Stimulated activated CD4-positive, alpha-beta T cell treated with anti-CD3 and anti-CD28 coated beads, Interleukin-1b, Interleukin-23, amount 100 ng/mL, for 1 hour (primary cell): ENCODE results near the gene CHCHD1.
"Not testable (repeated sequence)": the region's sequence is repeated elsewhere in the genome, so short reads cannot be mapped to it uniquely, and the experiment has no call there.

ENCODE experiments used
- DNase-seq, 2 donors: peaks; one replicate each; pipeline ENCODE4 v3.0.0-alpha.2; 2020; ENCODE audit warnings: low read depth in 2 of 2

The CHCHD1 gene

GRCh38 chr10:73791871-73792400, 10.1 kb downstream of the CHCHD1 start:
- DNase-seq, result no peak

GRCh38 chr10:73793456-73793855, 11.6 kb downstream of the CHCHD1 start:
- DNase-seq, result no peak

- DNase-seq, result not testable (repeated sequence)
Measured at GRCh38 chr10:73795491-73795890, 13.6 kb downstream of the CHCHD1 start.

- not testable (repeated sequence) for DNase-seq
Measured at GRCh38 chr10:73796035-73796434, 14.2 kb downstream of the CHCHD1 start.

GRCh38 chr10:73796766-73797165, 14.9 kb downstream of the CHCHD1 start:
- DNase-seq, result no peak

GRCh38 chr10:73797324-73798025, 15.6 kb downstream of the CHCHD1 start:
- DNase-seq, result no peak

GRCh38 chr10:73798087-73798486, 16.2 kb downstream of the CHCHD1 start:
- no peak for DNase-seq

- no peak for DNase-seq
Measured at GRCh38 chr10:73798927-73799560, 17.2 kb downstream of the CHCHD1 start.

GRCh38 chr10:73799899-73800559, 18.2 kb downstream of the CHCHD1 start:
- DNase-seq, result no peak

GRCh38 chr10:73800560-73801252, 18.9 kb downstream of the CHCHD1 start:
- no peak for DNase-seq

GRCh38 chr10:73801253-73801590, 19.4 kb downstream of the CHCHD1 start:
- no peak for DNase-seq

GRCh38 chr10:73802276-73802991, 20.6 kb downstream of the CHCHD1 start:
- DNase-seq, result no peak

GRCh38 chr10:73803680-73804286, 21.9 kb downstream of the CHCHD1 start:
- DNase-seq, result no peak

GRCh38 chr10:73806176-73806950, 24.5 kb downstream of the CHCHD1 start:
- DNase-seq, result no peak

- no peak for DNase-seq
Measured at GRCh38 chr10:73807471-73807870, 25.6 kb downstream of the CHCHD1 start.

GRCh38 chr10:73808021-73808815, 26.4 kb downstream of the CHCHD1 start:
- no peak for DNase-seq

- no peak for DNase-seq
Measured at GRCh38 chr10:73809061-73809818, 27.4 kb downstream of the CHCHD1 start.

GRCh38 chr10:73810358-73810734, 28.5 kb downstream of the CHCHD1 start:
- no peak for DNase-seq
